Activated naive CD4-positive, alpha-beta T cell treated with Interleukin-2 at 50 U/mL for 16 hours (primary cell): ENCODE results near the gene PICK1.
A peak's percentile ranks its signal among the peaks of the same experiment; 100 is the strongest.

Experiments used
- DNase-seq: peaks from one replicate; pipeline ENCODE4 v3.0.0-alpha.2; 2020

Gene PICK1

GRCh38 chr22:38056969-38057891 lies at the start of gene PICK1:
TSS of gene PICK1 (plus strand) at chr22:38057404. CDS start at chr22:38057810, 406 bp downstream.
- peak; percentile 82 for DNase-seq

- DNase-seq: no peak
Observed at GRCh38 chr22:38009000-38009806, 48.0 kb upstream of the PICK1 start.

- DNase-seq: no peak
Observed at GRCh38 chr22:38012604-38013072, 44.6 kb upstream of the PICK1 start.

DNA sequence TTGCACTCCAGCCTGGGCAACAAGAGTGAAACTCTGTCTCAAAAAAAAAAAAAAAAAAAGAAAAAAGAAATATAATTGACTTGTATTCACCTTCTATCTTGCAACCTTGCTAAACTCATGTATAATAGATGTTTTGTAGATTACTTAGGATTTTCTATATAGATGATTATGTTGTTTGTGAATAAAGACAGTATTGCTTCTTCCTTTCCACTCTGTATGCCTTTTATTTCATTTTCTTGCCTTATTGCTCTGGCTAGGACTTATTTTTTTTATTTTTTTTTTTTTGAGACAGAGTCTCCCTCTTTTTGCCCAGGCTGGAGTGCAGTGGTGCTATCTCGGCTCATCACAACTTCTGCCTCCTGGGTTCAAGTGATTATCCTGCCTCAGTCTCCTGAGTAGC lies 43.1 kb upstream of the PICK1 start:
- no peak for DNase-seq

GRCh38 chr22:38016182-38017151 lies 40.7 kb upstream of the PICK1 start:
- no peak for DNase-seq

- no peak for DNase-seq
Observed at GRCh38 chr22:38017272-38017920, 39.8 kb upstream of the PICK1 start.

GRCh38 chr22:38017939-38018885 lies 39.0 kb upstream of the PICK1 start:
- DNase-seq: no peak

DNA sequence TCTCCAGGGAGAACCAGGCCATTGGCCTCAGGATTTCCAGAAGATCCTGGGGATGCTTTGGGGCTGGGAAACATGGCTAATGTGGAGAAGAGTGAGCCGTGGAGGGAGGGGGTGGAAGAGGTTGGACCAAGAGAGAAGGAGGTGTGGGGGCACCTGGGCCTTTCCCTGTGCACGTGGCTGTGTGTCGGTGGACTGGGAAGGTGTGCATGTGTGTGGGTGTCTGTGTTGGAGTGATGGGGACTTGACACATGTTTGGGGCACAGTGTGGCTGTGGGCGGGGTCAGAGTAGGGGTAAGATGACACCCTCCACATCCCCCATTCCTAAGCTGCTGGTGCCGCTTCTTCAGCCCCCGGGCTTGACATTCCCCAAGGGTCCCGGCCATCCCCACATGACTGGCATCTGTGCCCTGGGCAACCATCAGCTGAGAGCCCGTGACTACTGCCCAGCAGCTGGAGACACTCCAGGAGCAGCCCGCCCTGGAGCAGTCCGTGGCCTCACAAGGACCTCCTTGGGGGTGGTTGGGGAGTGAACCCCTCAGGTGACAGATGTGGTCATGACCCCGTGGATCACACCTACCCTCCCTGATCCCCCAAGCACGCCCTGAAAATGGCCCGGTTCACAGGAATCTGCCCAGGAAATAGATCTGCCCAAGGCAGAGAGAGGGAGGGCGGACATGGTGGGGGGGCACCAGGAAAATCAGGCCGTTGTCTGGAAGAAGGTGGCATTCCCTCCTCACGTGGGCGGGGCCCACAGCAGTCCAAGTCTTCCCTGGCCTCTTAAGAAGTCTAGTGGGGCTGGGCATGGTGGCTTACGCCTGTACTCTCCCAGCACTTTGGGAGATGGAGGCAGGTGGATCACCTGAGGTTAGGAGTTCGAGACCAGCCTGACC lies 38.0 kb upstream of the PICK1 start:
- no peak for DNase-seq

- no peak for DNase-seq
Observed at GRCh38 chr22:38021206-38021605, 36.0 kb upstream of the PICK1 start.

- DNase-seq: no peak
Observed at GRCh38 chr22:38023045-38023444, 34.2 kb upstream of the PICK1 start.

- no peak for DNase-seq
Observed at GRCh38 chr22:38025514-38025913, 31.7 kb upstream of the PICK1 start.

DNA sequence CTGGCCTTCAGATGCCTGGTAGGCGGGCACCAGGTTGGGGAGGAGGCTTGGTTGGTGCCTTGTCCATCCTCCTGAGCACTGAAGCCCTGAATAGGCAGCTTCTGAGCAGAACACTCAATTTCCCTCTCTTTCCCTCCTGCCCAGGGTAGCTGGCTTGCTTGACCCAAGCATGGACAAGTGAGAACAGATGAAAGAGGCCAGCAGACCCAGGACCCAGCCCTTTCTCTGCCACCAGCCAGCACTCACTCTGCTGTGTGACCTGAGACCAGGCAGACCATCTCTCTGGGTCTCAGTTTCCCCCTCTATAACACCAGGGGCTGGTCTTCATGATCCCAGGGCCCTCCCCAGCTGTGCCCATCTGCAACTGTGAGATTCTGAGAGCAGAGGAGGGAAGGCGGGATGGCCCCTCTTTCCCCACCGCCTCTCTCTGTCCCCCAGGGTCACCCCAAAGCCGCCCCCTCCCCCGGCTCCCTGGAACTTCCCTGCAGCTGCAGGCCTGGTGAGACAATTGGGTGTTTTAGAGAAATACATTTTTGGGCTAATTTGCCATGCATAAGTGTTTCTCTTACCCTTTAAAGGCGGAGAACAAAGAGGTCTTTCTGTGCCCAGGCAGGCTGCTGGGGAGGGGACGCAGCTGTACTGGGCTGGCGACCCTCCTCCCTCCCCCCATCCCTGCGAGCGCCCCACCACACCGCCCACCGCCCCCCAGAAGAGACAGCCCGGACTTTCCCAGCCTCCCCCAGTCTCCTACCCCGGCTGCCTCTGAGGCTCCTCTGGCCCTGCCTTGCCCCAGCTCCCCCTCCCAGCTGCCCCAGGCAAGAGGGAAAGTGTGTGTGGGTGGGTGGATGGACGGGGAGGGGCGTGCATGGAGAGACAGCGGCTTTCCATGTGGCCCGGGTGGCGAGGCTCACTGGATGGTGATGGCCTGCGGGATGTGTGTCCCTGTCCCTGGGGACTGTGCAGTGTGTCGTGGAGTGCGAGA lies 30.8 kb upstream of the PICK1 start:
- no peak for DNase-seq

- DNase-seq: no peak
Observed at GRCh38 chr22:38027487-38027886, 29.7 kb upstream of the PICK1 start.

- DNase-seq: no peak
Observed at GRCh38 chr22:38028344-38029130, 28.7 kb upstream of the PICK1 start.

- DNase-seq: no peak
Observed at GRCh38 chr22:38029370-38029769, 27.8 kb upstream of the PICK1 start.

DNA sequence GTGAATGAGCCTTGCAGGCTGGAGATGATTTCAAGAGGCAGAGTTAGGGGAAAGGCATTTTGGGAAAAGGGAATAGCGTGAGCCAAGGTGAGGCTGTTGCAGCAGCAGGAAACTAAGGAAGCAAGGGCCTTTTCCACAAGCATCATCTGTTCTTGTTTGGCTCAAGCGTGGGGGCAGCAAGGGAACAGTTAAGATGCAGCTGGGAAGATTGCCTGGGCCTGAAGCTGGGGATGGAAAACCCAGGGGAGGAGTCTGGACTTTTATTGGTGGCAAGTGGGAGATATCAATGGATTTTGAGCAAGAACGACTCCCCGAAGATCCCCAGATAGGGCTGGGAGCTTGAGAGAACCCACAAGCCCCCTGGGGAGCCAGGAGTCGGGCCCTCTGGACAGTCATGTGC lies 27.3 kb upstream of the PICK1 start:
- DNase-seq: no peak

DNA sequence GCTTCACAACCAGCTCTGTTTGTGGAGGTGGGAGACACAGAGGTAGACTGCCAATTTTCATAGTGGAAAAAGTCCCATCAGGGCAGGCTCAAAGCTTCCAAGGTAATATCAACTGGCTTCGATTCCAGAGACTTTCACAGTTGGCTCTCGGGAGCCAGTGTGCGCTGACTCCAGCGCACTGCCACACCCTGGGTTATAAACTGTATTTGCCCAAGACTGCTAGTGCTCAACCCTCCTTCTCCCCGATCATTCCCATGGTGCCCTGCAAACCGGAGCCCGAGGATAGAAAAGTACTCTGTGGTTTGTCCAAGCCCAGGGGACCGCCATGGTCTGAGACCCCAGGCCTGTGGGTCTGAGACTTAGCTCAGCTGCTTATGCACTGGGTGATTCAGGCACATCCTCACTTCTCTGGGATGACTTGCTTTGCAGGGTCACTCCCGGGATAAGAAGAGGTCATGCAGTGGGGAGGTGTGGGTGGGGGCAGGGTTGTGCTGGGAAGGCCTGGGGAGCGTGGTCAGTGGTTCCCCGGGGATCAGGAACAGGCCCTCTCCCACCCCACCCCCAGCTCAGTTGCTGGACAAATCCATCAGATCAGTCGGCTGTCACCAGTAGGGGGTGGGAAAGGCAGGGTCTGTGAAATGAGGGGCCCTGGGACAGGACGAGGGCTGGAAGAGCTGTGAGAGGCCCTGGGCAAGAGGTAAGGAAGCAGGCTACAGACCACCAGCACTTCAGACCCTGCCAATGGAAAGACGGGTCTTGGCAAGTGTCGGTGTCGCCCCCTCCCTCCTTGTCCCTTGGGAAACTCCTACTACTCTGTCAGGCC lies 26.7 kb upstream of the PICK1 start:
- DNase-seq: no peak
